ENCODE results near the gene SENP1. TPM values are rescaled to one million over a fixed set of nuclear protein-coding genes. Genes with fewer than 3 reads are reported as not detected.

The SENP1 gene
- total and polyA plus RNA-seq, 2 of the 13 experiments (the other 11 are each of a cell fraction or from before 2014, with no cell fraction given) = 14.0 to 20.2 TPM

DNA sequence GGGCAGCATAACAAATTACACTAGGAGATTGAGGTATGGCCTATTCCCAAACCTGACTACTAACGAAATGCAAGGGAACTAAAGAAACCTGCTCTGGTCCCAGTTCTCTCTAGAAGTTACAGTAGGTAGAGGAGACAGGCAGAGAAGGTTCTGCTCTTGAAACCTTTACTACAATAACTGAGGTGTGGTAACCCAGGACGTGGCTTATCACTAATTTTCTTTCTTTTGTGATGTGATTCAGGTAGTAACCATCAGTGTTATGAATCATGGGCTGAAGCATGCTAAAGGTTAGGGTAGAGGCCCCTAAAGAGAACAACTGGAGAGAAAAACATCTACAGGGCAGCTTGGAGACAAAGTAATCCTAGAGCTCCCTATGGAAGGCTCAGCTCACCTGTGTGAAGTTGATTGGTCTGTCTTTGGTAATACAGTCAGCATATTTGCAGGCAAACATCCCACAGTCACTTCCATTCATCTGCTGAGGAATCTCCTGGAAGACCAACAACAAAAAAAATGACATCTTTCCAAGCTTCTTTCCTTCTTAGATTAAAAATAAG lies 59.8 kb downstream of the SENP1 start:
- Histone ChIP-seq H3K36me3 (replicated peaks in 1 of 2; ENCODE audit: control insufficient read depth in 1 of 2, insufficient read depth in 2 of 2, low read length in 2 of 2) (peaks cover 11 to 50% of the 10 kb centered on the region in 2 experiments; a peak in 4 of 5 replicates), H3K9me3 (ENCODE audit: low read length) (no peaks in the 10 kb centered on the region), H3K27ac (ENCODE audit: extremely low read length, insufficient read depth, low read length) (no peak overlapping the region), H4K20me1 (ENCODE audit: insufficient read depth, low read length) (no peaks in the 10 kb centered on the region), H3K4me2 (ENCODE audit: low read depth, low read length) (no peak overlapping the region), H3K79me2 (ENCODE audit: insufficient read depth, low read length) (no peaks in the 10 kb centered on the region), H3K27me3 (ENCODE audit: control insufficient read depth in 1 of 2, insufficient read depth in 2 of 2, low read length in 2 of 2) (no peaks in the 10 kb centered on the region), H3K9ac (ENCODE audit: insufficient read depth, low read depth, low read length) (no peak overlapping the region), H3K4me1 (ENCODE audit: insufficient read depth, low read length) (no peaks in the 10 kb centered on the region), H2AFZ (ENCODE audit: low read length) (no peak overlapping the region), H3K4me3 (replicated peaks in 1 of 3; ENCODE audit: insufficient read depth in 1 of 3, low read depth in 2 of 3, low read length in 3 of 3) (no peak overlapping the region)
- TF ChIP-seq, protein P1, sequence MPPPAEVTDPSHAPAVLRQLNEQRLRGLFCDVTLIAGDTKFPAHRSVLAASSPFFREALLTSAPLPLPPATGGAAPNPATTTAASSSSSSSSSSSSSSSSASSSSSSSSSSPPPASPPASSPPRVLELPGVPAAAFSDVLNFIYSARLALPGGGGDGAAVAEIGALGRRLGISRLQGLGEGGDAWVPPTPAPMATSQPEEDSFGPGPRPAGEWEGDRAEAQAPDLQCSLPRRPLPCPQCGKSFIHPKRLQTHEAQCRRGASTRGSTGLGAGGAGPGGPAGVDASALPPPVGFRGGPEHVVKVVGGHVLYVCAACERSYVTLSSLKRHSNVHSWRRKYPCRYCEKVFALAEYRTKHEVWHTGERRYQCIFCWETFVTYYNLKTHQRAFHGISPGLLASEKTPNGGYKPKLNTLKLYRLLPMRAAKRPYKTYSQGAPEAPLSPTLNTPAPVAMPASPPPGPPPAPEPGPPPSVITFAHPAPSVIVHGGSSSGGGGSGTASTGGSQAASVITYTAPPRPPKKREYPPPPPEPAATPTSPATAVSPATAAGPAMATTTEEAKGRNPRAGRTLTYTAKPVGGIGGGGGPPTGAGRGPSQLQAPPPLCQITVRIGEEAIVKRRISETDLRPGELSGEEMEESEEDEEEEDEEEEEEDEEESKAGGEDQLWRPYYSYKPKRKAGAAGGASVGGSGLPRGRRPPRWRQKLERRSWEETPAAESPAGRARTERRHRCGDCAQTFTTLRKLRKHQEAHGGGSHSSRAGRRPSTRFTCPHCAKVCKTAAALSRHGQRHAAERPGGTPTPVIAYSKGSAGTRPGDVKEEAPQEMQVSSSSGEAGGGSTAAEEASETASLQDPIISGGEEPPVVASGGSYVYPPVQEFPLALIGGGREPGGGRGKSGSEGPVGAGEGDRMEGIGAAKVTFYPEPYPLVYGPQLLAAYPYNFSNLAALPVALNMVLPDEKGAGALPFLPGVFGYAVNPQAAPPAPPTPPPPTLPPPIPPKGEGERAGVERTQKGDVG (CRISPR knock-in tag; IDR thresholded peaks at IDR 0.05; ENCODE audit: borderline replicate concordance) = no peak
- TF ChIP-seq, protein P2, sequence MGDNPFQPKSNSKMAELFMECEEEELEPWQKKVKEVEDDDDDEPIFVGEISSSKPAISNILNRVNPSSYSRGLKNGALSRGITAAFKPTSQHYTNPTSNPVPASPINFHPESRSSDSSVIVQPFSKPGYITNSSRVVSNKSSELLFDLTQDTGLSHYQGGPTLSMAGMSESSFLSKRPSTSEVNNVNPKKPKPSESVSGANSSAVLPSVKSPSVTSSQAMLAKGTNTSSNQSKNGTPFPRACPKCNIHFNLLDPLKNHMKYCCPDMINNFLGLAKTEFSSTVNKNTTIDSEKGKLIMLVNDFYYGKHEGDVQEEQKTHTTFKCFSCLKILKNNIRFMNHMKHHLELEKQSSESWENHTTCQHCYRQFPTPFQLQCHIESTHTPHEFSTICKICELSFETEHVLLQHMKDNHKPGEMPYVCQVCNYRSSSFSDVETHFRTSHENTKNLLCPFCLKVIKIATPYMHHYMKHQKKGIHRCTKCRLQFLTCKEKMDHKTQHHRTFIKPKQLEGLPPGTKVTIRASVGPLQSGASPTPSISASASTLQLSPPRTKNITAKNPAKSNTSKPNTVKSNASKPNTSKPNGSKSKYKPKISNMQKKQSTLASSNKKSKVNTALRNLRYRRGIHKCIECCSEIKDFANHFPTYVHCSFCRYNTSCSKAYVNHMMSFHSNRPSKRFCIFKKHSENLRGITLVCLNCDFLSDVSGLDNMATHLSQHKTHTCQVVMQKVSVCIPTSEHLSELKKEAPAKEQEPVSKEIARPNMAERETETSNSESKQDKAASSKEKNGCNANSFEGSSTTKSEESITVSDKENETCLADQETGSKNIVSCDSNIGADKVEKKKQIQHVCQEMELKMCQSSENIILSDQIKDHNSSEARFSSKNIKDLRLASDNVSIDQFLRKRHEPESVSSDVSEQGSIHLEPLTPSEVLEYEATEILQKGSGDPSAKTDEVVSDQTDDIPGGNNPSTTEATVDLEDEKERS (CRISPR knock-in tag; IDR thresholded peaks at IDR 0.05) = no peak
- TF ChIP-seq NFKB2 (CRISPR knock-in tag; IDR thresholded peaks at IDR 0.05; ENCODE audit: borderline replicate concordance) (no peak), U2AF1 (optimal IDR thresholded peaks at IDR 0.05; ENCODE audit: low read depth, low read length) (no peak), DPF2 (CRISPR knock-in tag; IDR thresholded peaks at IDR 0.05; ENCODE audit: borderline replicate concordance, low read depth) (no peak), GATAD2A (CRISPR knock-in tag; IDR thresholded peaks at IDR 0.05) (no peak)
- POLR2A ChIA-PET = no interaction called here
- no peak for FAIRE-seq
- intact Hi-C loops (cut with micrococcal nuclease; ENCODE audit: unreplicated experiment) = no loop called here
- no TSS peak for BruUV-seq (replicated peaks)
- DNase-seq (ENCODE audit: low spot score) = no peak
- 90% methylated on average over 2 of the region's 2 CpGs for WGBS (ENCODE audit: low lambda C conversion rate)
- in situ Hi-C loops (cut with HindIII; ENCODE audit: extremely low pct_ligation_motif_present, low pct_unique_long_range_greater_than_20kb) = no loop called here
- CTCF ChIA-PET (ENCODE audit: low intra/inter-chr PET ratio, low total read pairs) = no interaction called here
- no peak for ATAC-seq

Data from HepG2 (cell line).